Panc1 (cell line): ENCODE measurements around the gene GRID2.

Source experiments
- CTCF ChIP-seq: fragments of 450-650 bp; IDR thresholded peaks from 2 replicates; pipeline ENCODE4 v1.5.1; 2017; ENCODE audit warnings: mild to moderate bottlenecking
- POLR2AphosphoS5 ChIP-seq: IDR thresholded peaks from 2 replicates; pipeline ENCODE4 v1.6.1; 2012; ENCODE audit warnings: mild to moderate bottlenecking, low read depth, low read length, moderate library complexity
- REST ChIP-seq, 2 experiments: IDR thresholded peaks; 2 replicates each; pipeline ENCODE4 v1.6.1; 2011 to 2012; ENCODE audit warnings: low read depth in 2 of 2, control low read depth in 1 of 2, low read length in 1 of 2, mild to moderate bottlenecking in 1 of 2, moderate library complexity in 1 of 2; ENCODE audit not compliant: insufficient read depth in 1 of 2
- SIN3A ChIP-seq: IDR thresholded peaks from 2 replicates; pipeline ENCODE4 v1.6.1; 2012; ENCODE audit warnings: low read depth, mild to moderate bottlenecking, low read length, moderate library complexity, borderline replicate concordance; ENCODE audit not compliant: insufficient read depth
- TCF7L2 ChIP-seq: IDR thresholded peaks from 2 replicates; pipeline ENCODE4 v1.6.1; 2011; ENCODE audit warnings: mild to moderate bottlenecking, low read depth, low read length, inconsistent platforms

- TF ChIP-seq CTCF (no peak), REST (IDR thresholded peaks at IDR 0.05; ENCODE audit: insufficient read depth in 1 of 2, low read depth in 2 of 2, low read length in 1 of 2) (no peak), POLR2AphosphoS5 (no peak), SIN3A (no peak), TCF7L2 (no peak)
Observed at GRCh38 chr4:92606227-92606626, 302.5 kb downstream of the GRID2 start.
